ENCODE results near the gene CAV1. TPM values are rescaled to one million over a fixed set of nuclear protein-coding genes. Genes with fewer than 3 reads are reported as not detected.

CAV1 gene
- total and polyA plus RNA-seq, 2 of the 4 experiments (the other 2 are of a cell fraction): 1,592 to 1,808 TPM

- peak overlapping the region; percentile 32 for H2AK5ac ChIP-seq (ENCODE audit: low read depth, low read length)
- H3K4me3 ChIP-seq (ENCODE audit: insufficient read depth, low read depth, low read length): no peak overlapping the region
- peak overlapping the region; percentile 72; the same call in 1 of the 2 replicates for H3K27ac ChIP-seq (ENCODE audit: insufficient read depth, low read length)
- H3K79me1 ChIP-seq (ENCODE audit: low read depth in 1 of 2, low read length in 2 of 2): peaks cover 37 to 86% of the 10 kb centered on the region in 2 experiments
- H3K4me1 ChIP-seq (ENCODE audit: control insufficient read depth, insufficient read depth, low read length): peaks cover 17% of the 10 kb centered on the region
- in situ Hi-C loops (cut with MboI; ENCODE audit: low sequenced_read_pairs) (no loop called here), dilution Hi-C loops (cut with HindIII; ENCODE audit: low sequenced_read_pairs, unreplicated experiment) (no loop called here), intact Hi-C loops (cut with micrococcal nuclease) (no loop called here)
- H3K4me2 ChIP-seq (ENCODE audit: low read depth, low read length): no peak overlapping the region
- peak overlapping the region; percentile 1; the same call in 1 of the 2 replicates for H4K5ac ChIP-seq (ENCODE audit: low read depth, low read length)
- no peak overlapping the region for H3K14ac ChIP-seq (replicated peaks; ENCODE audit: low read depth, low read length)
- peaks cover 20% of the 10 kb centered on the region for H4K20me1 ChIP-seq (ENCODE audit: insufficient read depth, low read length)
- no peak overlapping the region for H2AFZ ChIP-seq (replicated peaks; ENCODE audit: low read length, poor library complexity)
- peak overlapping the region in 1 of 2 experiments; percentile 58; a peak in 1 of 4 replicates for H4K8ac ChIP-seq (ENCODE audit: low read depth in 2 of 2, low read length in 2 of 2)
- H2BK120ac ChIP-seq (ENCODE audit: low read depth, low read length): no peak overlapping the region
- H3K9me3 ChIP-seq (ENCODE audit: control insufficient read depth, insufficient read depth, low read length): no peaks in the 10 kb centered on the region
- no peak overlapping the region for H2BK15ac ChIP-seq (ENCODE audit: low read depth, low read length)
- TF ChIP-seq MAFK (IDR thresholded peaks at IDR 0.05; ENCODE audit: low read depth, low read length) (no peak), RCOR1 (IDR thresholded peaks at IDR 0.05; ENCODE audit: insufficient replicate concordance, low read length) (no peak), BHLHE40 (IDR thresholded peaks at IDR 0.05; ENCODE audit: low read depth, low read length) (no peak)
- no peak overlapping the region for H2AK9ac ChIP-seq (replicated peaks; ENCODE audit: low read depth, low read length, poor library complexity)
- no peak overlapping the region for H4K91ac ChIP-seq (ENCODE audit: insufficient read depth, low read depth, low read length)
- H3K36me3 ChIP-seq (ENCODE audit: control insufficient read depth, insufficient read depth, low read length): peaks cover 36% of the 10 kb centered on the region
- no peak overlapping the region for H3K4ac ChIP-seq (ENCODE audit: low read depth, low read length)
- CTCF ChIA-PET: no interaction called here
- H3K18ac ChIP-seq (ENCODE audit: low read depth, low read length): peak overlapping the region; percentile 4
- no peak overlapping the region for H2BK20ac ChIP-seq (ENCODE audit: low read depth, low read length)
- DNase-seq: no peak
- BruUV-seq (replicated peaks): no TSS peak
- H3K56ac ChIP-seq (ENCODE audit: extremely low read depth, insufficient read depth, low read length): no peak overlapping the region
- H3K9ac ChIP-seq (ENCODE audit: low read depth, low read length): peak overlapping the region; percentile 30; the same call in 1 of the 2 replicates
- H3K23ac ChIP-seq (ENCODE audit: low read depth, low read length): no peak overlapping the region; the same call in 1 of the 2 replicates
- ATAC-seq (ENCODE audit: low read depth): no peak
- peaks cover 23% of the 10 kb centered on the region for H3K9me1 ChIP-seq (ENCODE audit: insufficient read depth, low read length)
- POLR2A ChIA-PET (ENCODE audit: unreplicated experiment): no interaction called here
- peak overlapping the region; percentile 68 for H2BK5ac ChIP-seq (ENCODE audit: low read depth, low read length, poor library complexity, severe bottlenecking)
- no peaks in the 10 kb centered on the region for H3K27me3 ChIP-seq (ENCODE audit: control insufficient read depth, insufficient read depth, low read length)
- WGBS, 2 experiments (ENCODE audit: extremely low coverage in 2 of 2, insufficient read length in 1 of 2): no CpG with 5 or more reads among the region's 4 CpGs
Measured at GRCh38 chr7:116554911-116555310, 30.1 kb downstream of the CAV1 start.
